GM23338 (cell line): Measurements from ENCODE around the gene TPK1. TPM values are rescaled to one million over a fixed set of nuclear protein-coding genes. Genes with fewer than 3 reads are reported as not detected.

ENCODE experiments used
- ATAC-seq: fragments of 200-7000 bp; cut with Tn5 transposase; 3 replicates; pipeline ENCODE4 v1.9.1; 2020
- DNase-seq: peaks from one replicate; pipeline ENCODE4 v3.0.0-alpha.2; 2015; ENCODE audit warnings: low spot score
- H2AFZ ChIP-seq: fragments of 200-600 bp; sonication (generic); 2 replicates; pipeline ENCODE4 v1.8.0; 2016; ENCODE audit warnings: antibody characterized with exemption, mild to moderate bottlenecking, moderate library complexity
- H3F3A ChIP-seq: fragments of 200-600 bp; sonication (generic); replicated peaks from 2 replicates; pipeline ENCODE4 v1.8.0; 2017; ENCODE audit warnings: antibody characterized with exemption, mixed run types, low read depth
- H3K27ac ChIP-seq: fragments of 200-600 bp; sonication (generic); 2 replicates; pipeline ENCODE4 v1.6.1; 2016; ENCODE audit warnings: low read depth
- H3K27me3 ChIP-seq: fragments of 200-600 bp; sonication (generic); 2 replicates; pipeline ENCODE4 v1.8.0; 2016; ENCODE audit warnings: mild to moderate bottlenecking, mixed run types, moderate library complexity; ENCODE audit not compliant: insufficient read depth
- H3K36me3 ChIP-seq: fragments of 200-600 bp; sonication (generic); 2 replicates; pipeline ENCODE4 v1.8.0; 2016; ENCODE audit warnings: mild to moderate bottlenecking; ENCODE audit not compliant: insufficient read depth
- H3K4me1 ChIP-seq: fragments of 200-600 bp; sonication (generic); 2 replicates; pipeline ENCODE4 v1.8.0; 2016; ENCODE audit warnings: mild to moderate bottlenecking, moderate library complexity; ENCODE audit not compliant: insufficient read depth
- H3K4me2 ChIP-seq: fragments of 200-600 bp; sonication (generic); 2 replicates; pipeline ENCODE4 v1.7.1; 2017; ENCODE audit warnings: mixed run types
- H3K4me3 ChIP-seq: fragments of 200-600 bp; sonication (generic); 2 replicates; pipeline ENCODE4 v1.6.1; 2016; ENCODE audit warnings: mixed run types
- H3K79me2 ChIP-seq: fragments of 200-600 bp; sonication (generic); replicated peaks from 2 replicates; pipeline ENCODE4 v1.8.0; 2017; ENCODE audit warnings: mild to moderate bottlenecking; ENCODE audit not compliant: insufficient read depth
- H3K9me2 ChIP-seq: fragments of 200-600 bp; sonication (generic); 2 replicates; pipeline ENCODE4 v1.8.0; 2017; ENCODE audit not compliant: insufficient read depth
- H4K20me1 ChIP-seq: fragments of 200-600 bp; sonication (generic); replicated peaks from 2 replicates; pipeline ENCODE4 v1.8.0; 2017; ENCODE audit warnings: mild to moderate bottlenecking; ENCODE audit not compliant: insufficient read depth
- H3K27ac Mint-ChIP-seq: 2 replicates; pipeline ENCODE4 v1.8.0; 2020; ENCODE audit warnings: inconsistent platforms, mild to moderate bottlenecking, moderate library complexity, mixed read lengths
- H3K27me3 Mint-ChIP-seq: 3 replicates; pipeline ENCODE4 v1.8.0; 2022; ENCODE audit warnings: low read depth, mild to moderate bottlenecking, moderate library complexity, mixed read lengths, inconsistent platforms; ENCODE audit not compliant: insufficient read depth, poor library complexity
- H3K36me3 Mint-ChIP-seq: 3 replicates; pipeline ENCODE4 v1.8.0; 2021; ENCODE audit warnings: low read depth, mild to moderate bottlenecking, inconsistent platforms, moderate library complexity, mixed read lengths
- H3K4me1 Mint-ChIP-seq: 3 replicates; pipeline ENCODE4 v1.8.0; 2020; ENCODE audit warnings: mild to moderate bottlenecking, inconsistent platforms, mixed read lengths
- H3K4me3 Mint-ChIP-seq: 3 replicates; pipeline ENCODE4 v1.8.0; 2021; ENCODE audit warnings: moderate library complexity, mild to moderate bottlenecking, inconsistent platforms, mixed read lengths
- H3K9me3 Mint-ChIP-seq: 3 replicates; pipeline ENCODE4 v1.8.0; 2020; ENCODE audit warnings: moderate library complexity, mild to moderate bottlenecking, inconsistent platforms, mixed read lengths
- CREB1 ChIP-seq: fragments of 250-450 bp; sonication (Bioruptor Pico); IDR thresholded peaks from 2 replicates; pipeline ENCODE4 v1.5.0; 2020; ENCODE audit warnings: low read depth, mild to moderate bottlenecking, moderate library complexity
- CTCF ChIP-seq, 2 experiments: fragments of 200-600 bp in 1 of 2; sonication (generic) in 1 of 2; conservative IDR thresholded peaks; 2 replicates each; pipeline versions ENCODE4 v1.5.1 to v1.6.1; 2016 to 2017; ENCODE audit warnings: antibody characterized with exemption in 2 of 2, low read depth in 2 of 2, mild to moderate bottlenecking in 2 of 2, moderate library complexity in 1 of 2
- ETS1 ChIP-seq: IDR thresholded peaks from 2 replicates; pipeline ENCODE4 v1.6.1; 2016; ENCODE audit warnings: antibody characterized with exemption
- EZH2 ChIP-seq: fragments of 200-600 bp; sonication (generic); IDR thresholded peaks from one replicate; pipeline ENCODE4 v1.8.0; 2017; ENCODE audit warnings: antibody characterized with exemption, mild to moderate bottlenecking, low read depth; ENCODE audit not compliant: unreplicated experiment
- EZH2phosphoT487 ChIP-seq: fragments of 200-600 bp; sonication (generic); IDR thresholded peaks from one replicate; pipeline ENCODE4 v1.8.1; 2018; ENCODE audit warnings: antibody characterized with exemption; ENCODE audit not compliant: unreplicated experiment
- JUNB ChIP-seq: IDR thresholded peaks from one replicate; pipeline ENCODE4 v1.6.1; 2016; ENCODE audit warnings: antibody characterized with exemption; ENCODE audit not compliant: unreplicated experiment
- NANOG ChIP-seq: IDR thresholded peaks from 2 replicates; pipeline ENCODE4 v1.6.1; 2016; ENCODE audit warnings: antibody characterized with exemption, borderline replicate concordance
- POLR2AphosphoS5 ChIP-seq: IDR thresholded peaks from 2 replicates; pipeline ENCODE4 v1.6.1; 2016; ENCODE audit warnings: antibody characterized with exemption, low read depth
- STAT1 ChIP-seq: IDR thresholded peaks from one replicate; pipeline ENCODE4 v1.6.1; 2016; ENCODE audit warnings: antibody characterized with exemption; ENCODE audit not compliant: unreplicated experiment
- ZNF114 ChIP-seq: fragments of 250-450 bp; sonication (Bioruptor Pico); IDR thresholded peaks from 2 replicates; pipeline ENCODE4 v1.5.0; 2020; ENCODE audit warnings: mild to moderate bottlenecking, moderate library complexity
- ZNF331 ChIP-seq: fragments of 250-450 bp; sonication (Bioruptor Pico); IDR thresholded peaks from 2 replicates; pipeline ENCODE4 v1.5.0; 2020; ENCODE audit warnings: low read depth, mild to moderate bottlenecking, moderate library complexity
- polyA plus RNA-seq: library from polyadenylated mRNA; unstranded; fragments of >200 nt; fragmentation: Nextera tagmentation; extraction: Ambion mirVana; gene quantifications from 2 replicates; pipeline ENCODE4 v1.2.1, GENCODE V29; 2016
- total RNA-seq: library from RNA; depleted of rRNA; stranded (reverse); fragments of >200 nt; shearing (Covaris generic); gene quantifications from 2 replicates; pipeline ENCODE4 v1.2.3, GENCODE V29; 2014
- TF ChIP-seq, protein P1 (sequence below): fragments of 250-450 bp; sonication (Bioruptor Pico); IDR thresholded peaks from 2 replicates; pipeline ENCODE4 v1.5.0; 2020; ENCODE audit warnings: mild to moderate bottlenecking, moderate library complexity
- TF ChIP-seq, protein P2 (sequence below): IDR thresholded peaks from one replicate; pipeline ENCODE4 v1.6.1; 2018; ENCODE audit warnings: antibody characterized with exemption; ENCODE audit not compliant: unreplicated experiment

TPK1 gene
- total and polyA plus RNA-seq, 2 experiments from 2014 or later = 2.6 to 2.9 TPM

GRCh38 chr7:144523621-144524020 is 312.2 kb downstream of the TPK1 start:
- no peak overlapping the region for H2AFZ ChIP-seq
- peaks cover 14% of the 10 kb centered on the region; the same call in 2 of the 3 replicates for H3K4me1 Mint-ChIP-seq
- no peak overlapping the region for H3K4me3 ChIP-seq
- H3K36me3 ChIP-seq = no peaks in the 10 kb centered on the region
- no peaks in the 10 kb centered on the region for H3K27me3 ChIP-seq
- H3K4me3 Mint-ChIP-seq = no peak overlapping the region
- no peak overlapping the region for H3K27ac ChIP-seq
- 0 out of 2 replicates have a peak, but pooled peaks cover 6% of the 10 kb centered on the region for H3K4me1 ChIP-seq
- H3K9me2 ChIP-seq = no peaks in the 10 kb centered on the region
- DNase-seq = no peak
- no peaks in the 10 kb centered on the region for H4K20me1 ChIP-seq
- H3K36me3 Mint-ChIP-seq = no peaks in the 10 kb centered on the region
- H3K27ac Mint-ChIP-seq = no peak overlapping the region
- TF ChIP-seq CTCF (conservative IDR thresholded peaks at IDR 0.05; ENCODE audit: low read depth in 2 of 2) = no peak
- no peak for TF ChIP-seq POLR2AphosphoS5
- no peak for TF ChIP-seq ZNF331 (CRISPR knock-in tag)
- TF ChIP-seq, protein P1, sequence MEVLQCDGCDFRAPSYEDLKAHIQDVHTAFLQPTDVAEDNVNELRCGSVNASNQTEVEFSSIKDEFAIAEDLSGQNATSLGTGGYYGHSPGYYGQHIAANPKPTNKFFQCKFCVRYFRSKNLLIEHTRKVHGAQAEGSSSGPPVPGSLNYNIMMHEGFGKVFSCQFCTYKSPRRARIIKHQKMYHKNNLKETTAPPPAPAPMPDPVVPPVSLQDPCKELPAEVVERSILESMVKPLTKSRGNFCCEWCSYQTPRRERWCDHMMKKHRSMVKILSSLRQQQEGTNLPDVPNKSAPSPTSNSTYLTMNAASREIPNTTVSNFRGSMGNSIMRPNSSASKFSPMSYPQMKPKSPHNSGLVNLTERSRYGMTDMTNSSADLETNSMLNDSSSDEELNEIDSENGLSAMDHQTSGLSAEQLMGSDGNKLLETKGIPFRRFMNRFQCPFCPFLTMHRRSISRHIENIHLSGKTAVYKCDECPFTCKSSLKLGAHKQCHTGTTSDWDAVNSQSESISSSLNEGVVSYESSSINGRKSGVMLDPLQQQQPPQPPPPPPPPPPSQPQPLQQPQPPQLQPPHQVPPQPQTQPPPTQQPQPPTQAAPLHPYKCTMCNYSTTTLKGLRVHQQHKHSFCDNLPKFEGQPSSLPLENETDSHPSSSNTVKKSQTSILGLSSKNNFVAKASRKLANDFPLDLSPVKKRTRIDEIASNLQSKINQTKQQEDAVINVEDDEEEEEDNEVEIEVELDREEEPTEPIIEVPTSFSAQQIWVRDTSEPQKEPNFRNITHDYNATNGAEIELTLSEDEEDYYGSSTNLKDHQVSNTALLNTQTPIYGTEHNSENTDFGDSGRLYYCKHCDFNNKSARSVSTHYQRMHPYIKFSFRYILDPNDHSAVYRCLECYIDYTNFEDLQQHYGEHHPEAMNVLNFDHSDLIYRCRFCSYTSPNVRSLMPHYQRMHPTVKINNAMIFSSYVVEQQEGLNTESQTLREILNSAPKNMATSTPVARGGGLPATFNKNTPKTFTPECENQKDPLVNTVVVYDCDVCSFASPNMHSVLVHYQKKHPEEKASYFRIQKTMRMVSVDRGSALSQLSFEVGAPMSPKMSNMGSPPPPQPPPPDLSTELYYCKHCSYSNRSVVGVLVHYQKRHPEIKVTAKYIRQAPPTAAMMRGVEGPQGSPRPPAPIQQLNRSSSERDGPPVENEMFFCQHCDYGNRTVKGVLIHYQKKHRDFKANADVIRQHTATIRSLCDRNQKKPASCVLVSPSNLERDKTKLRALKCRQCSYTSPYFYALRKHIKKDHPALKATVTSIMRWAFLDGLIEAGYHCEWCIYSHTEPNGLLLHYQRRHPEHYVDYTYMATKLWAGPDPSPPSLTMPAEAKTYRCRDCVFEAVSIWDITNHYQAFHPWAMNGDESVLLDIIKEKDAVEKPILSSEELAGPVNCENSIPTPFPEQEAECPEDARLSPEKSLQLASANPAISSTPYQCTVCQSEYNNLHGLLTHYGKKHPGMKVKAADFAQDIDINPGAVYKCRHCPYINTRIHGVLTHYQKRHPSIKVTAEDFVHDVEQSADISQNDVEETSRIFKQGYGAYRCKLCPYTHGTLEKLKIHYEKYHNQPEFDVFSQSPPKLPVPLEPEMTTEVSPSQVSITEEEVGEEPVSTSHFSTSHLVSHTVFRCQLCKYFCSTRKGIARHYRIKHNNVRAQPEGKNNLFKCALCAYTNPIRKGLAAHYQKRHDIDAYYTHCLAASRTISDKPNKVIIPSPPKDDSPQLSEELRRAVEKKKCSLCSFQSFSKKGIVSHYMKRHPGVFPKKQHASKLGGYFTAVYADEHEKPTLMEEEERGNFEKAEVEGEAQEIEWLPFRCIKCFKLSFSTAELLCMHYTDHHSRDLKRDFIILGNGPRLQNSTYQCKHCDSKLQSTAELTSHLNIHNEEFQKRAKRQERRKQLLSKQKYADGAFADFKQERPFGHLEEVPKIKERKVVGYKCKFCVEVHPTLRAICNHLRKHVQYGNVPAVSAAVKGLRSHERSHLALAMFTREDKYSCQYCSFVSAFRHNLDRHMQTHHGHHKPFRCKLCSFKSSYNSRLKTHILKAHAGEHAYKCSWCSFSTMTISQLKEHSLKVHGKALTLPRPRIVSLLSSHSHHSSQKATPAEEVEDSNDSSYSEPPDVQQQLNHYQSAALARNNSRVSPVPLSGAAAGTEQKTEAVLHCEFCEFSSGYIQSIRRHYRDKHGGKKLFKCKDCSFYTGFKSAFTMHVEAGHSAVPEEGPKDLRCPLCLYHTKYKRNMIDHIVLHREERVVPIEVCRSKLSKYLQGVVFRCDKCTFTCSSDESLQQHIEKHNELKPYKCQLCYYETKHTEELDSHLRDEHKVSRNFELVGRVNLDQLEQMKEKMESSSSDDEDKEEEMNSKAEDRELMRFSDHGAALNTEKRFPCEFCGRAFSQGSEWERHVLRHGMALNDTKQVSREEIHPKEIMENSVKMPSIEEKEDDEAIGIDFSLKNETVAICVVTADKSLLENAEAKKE (CRISPR knock-in tag) = no peak
- TF ChIP-seq, protein P2, sequence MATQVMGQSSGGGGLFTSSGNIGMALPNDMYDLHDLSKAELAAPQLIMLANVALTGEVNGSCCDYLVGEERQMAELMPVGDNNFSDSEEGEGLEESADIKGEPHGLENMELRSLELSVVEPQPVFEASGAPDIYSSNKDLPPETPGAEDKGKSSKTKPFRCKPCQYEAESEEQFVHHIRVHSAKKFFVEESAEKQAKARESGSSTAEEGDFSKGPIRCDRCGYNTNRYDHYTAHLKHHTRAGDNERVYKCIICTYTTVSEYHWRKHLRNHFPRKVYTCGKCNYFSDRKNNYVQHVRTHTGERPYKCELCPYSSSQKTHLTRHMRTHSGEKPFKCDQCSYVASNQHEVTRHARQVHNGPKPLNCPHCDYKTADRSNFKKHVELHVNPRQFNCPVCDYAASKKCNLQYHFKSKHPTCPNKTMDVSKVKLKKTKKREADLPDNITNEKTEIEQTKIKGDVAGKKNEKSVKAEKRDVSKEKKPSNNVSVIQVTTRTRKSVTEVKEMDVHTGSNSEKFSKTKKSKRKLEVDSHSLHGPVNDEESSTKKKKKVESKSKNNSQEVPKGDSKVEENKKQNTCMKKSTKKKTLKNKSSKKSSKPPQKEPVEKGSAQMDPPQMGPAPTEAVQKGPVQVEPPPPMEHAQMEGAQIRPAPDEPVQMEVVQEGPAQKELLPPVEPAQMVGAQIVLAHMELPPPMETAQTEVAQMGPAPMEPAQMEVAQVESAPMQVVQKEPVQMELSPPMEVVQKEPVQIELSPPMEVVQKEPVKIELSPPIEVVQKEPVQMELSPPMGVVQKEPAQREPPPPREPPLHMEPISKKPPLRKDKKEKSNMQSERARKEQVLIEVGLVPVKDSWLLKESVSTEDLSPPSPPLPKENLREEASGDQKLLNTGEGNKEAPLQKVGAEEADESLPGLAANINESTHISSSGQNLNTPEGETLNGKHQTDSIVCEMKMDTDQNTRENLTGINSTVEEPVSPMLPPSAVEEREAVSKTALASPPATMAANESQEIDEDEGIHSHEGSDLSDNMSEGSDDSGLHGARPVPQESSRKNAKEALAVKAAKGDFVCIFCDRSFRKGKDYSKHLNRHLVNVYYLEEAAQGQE = no peak
- TF ChIP-seq ZNF114 (CRISPR knock-in tag) = no peak
- TF ChIP-seq CREB1 = no peak
- TF ChIP-seq STAT1 = no peak
- TF ChIP-seq JUNB = no peak
- TF ChIP-seq NANOG = no peak
- TF ChIP-seq EZH2phosphoT487 = no peak
- no peak for TF ChIP-seq ETS1
- no peak for TF ChIP-seq EZH2
- no peaks in the 10 kb centered on the region for H3K27me3 Mint-ChIP-seq
- no peaks in the 10 kb centered on the region for H3K79me2 ChIP-seq
- H3K9me3 Mint-ChIP-seq = no peaks in the 10 kb centered on the region
- H3F3A ChIP-seq = no peaks in the 10 kb centered on the region
- no peak overlapping the region for H3K4me2 ChIP-seq
- ATAC-seq = no peak
